T1000 (cell line): ENCODE measurements around the gene CLEC4D.
"Not testable (repeated sequence)": the region's sequence is repeated elsewhere in the genome, so short reads cannot be mapped to it uniquely, and the experiment has no call there.

Source experiments
- DNase-seq: peaks from one replicate; lab custom pipeline; 2025; ENCODE audit warnings: mixed read lengths; lab: John Stamatoyannopoulos, UW

Gene CLEC4D

DNA sequence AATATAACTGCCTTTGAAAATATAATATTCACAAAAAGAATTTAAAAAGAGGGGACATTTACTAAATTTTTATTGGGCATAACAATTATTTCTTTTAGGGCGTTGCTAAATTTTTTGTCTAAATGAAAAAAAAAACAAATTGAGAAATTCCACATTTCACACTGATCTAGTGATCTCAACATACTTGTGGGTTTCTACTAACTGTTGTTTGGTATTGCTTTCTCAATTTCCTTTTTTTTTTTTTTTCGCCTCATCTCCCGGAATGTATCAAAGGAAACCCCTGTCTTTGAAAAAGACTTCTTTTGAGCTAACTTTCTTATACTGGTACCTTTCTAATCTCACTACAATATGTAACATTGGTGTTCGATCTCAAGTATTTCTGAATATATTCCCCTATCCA is at the start of gene CLEC4D:
CLEC4D (plus strand) TSS at position 248 of the 400 bp plus-strand sequence. CDS start 230 bp downstream, outside the sequence.
- no peak for DNase-seq

DNA sequence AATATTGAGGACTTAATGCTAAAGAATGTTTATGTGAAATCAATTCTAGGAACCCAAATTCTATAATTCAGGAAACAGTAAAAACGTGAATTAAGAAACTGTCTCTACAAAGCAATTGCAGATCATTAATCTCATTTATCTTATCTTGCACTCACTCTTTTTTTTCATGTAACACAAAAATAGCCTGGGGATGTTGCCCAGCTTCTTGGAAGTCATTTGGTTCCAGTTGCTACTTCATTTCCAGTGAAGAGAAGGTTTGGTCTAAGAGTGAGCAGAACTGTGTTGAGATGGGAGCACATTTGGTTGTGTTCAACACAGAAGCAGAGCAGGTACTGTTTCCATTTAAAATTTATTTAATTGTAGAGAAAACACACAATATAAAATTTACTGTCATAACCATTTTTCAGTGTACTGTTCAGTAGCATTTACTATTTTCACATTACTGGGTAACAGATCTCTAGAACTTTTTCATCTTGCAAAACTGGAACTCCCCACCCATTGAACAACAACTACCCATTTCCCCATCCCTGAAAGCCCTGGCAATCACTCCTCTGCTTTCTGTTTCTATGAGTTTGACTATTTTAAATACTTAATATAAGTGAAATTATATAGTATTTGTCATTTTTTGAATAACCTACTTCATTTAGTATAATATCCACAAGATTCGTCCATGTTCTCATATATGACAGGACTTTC is 47.9 kb upstream of the CLEC4D start:
- no peak for DNase-seq

DNA sequence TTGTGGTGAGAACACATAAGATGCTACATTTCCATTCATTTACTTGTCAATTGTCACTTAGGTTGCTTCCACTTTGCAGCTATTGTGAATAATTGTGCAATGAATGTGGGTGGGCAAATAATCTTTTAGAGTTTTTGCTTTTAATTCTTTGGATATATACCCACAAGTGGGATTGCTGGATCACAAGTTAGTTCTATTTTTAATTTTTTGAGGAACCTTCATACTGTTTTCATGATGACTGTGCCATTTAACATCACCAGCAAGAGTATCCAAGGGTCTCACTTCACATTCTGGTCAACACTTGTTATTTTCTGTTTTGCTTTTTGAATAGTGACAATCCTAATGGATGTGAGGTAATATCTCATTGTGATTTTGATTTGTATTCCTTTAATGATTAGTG is 47.1 kb upstream of the CLEC4D start:
- no peak for DNase-seq

DNA sequence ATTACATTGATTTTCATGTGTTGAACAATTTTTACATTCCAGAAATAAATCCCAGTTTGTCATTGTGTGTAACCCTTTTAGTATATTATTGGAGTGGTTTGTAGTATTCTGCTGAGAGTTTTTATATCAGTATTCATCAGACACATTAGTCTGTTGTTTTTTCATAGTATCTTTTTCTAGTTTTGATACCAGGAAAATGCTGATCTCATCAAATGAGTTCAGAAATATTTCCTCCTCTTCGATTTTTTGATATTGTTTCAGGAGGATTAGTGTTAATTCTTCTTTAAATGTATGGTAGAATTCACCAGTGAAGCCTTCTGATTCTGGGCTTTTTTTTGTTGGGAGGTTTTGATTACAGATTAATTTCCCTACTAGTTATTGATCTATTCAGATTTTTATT is 42.2 kb upstream of the CLEC4D start:
- DNase-seq: no peak

DNA sequence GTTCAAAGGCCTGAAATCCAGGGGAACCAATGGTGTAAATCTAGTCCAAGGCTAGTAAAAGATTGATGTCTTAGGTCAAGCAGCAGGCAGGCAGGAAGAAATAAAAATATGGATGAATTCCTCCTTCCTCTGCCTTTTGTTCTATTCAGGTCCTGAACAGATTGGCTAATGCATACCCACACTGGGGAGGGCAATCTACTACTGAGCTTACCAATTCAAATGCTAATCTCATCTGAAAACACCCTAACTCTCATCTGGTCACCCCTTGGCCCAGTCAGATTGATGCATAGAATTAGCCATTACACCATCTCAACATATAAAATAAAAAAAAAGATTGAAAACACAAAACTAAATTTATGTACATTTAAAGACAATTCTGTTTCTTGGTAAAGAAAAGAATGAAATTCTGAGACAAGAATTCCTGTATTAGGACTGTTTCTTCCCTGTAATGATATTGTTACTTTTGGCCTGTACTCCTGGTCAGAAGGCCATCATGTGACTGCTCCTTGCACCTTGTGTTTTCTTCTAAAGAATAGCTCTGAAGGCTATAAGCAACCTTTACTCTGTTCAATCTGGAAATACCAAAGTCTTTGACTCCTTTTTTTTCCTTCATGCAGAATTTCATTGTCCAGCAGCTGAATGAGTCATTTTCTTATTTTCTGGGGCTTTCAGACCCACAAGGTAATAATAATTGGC is 37.6 kb upstream of the CLEC4D start:
- no peak for DNase-seq

DNA sequence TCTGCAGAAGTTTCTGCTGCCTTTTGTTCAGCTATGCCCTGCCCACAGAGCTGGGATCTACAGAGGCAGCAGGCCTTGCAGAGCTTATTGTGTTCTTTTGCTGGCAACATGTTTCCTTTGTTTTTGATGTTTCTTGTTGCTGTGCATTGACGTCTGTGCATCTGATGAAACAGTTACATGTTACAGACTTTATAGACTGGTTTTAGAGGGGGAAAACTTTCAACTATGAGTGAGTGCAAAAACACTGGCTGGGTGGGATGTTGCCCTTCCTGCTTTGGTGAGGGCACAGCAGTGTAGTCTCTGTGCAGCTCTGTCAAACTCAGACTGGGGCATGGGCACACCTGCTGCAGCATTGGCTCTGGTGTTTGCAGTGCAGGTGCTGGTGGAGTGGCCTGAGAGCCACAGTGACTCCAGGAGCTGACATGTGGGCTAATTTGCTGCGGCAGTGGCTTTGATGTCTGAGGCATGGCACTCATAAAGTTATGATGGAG is 30.7 kb upstream of the CLEC4D start:
- DNase-seq: no peak

DNA sequence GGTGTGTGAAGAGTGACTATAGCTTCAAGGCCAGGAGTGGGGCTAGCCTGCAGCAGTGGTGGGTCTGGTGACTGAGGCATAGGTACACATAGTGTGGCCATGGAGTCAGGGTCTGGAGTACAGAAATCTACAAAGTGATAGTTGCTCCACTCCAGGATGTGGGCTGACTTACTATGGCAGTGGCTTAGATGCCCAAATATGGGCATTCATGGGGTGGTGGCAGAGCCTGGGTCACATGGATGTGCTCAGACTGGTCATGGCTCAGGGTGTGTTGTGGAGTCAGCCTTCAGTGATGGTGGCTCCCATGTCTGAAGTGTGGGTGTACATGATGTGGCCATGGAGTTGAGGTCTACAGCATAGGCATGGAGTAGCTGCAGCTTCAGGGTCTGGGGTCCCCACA is 30.2 kb upstream of the CLEC4D start:
- no peak for DNase-seq

DNA sequence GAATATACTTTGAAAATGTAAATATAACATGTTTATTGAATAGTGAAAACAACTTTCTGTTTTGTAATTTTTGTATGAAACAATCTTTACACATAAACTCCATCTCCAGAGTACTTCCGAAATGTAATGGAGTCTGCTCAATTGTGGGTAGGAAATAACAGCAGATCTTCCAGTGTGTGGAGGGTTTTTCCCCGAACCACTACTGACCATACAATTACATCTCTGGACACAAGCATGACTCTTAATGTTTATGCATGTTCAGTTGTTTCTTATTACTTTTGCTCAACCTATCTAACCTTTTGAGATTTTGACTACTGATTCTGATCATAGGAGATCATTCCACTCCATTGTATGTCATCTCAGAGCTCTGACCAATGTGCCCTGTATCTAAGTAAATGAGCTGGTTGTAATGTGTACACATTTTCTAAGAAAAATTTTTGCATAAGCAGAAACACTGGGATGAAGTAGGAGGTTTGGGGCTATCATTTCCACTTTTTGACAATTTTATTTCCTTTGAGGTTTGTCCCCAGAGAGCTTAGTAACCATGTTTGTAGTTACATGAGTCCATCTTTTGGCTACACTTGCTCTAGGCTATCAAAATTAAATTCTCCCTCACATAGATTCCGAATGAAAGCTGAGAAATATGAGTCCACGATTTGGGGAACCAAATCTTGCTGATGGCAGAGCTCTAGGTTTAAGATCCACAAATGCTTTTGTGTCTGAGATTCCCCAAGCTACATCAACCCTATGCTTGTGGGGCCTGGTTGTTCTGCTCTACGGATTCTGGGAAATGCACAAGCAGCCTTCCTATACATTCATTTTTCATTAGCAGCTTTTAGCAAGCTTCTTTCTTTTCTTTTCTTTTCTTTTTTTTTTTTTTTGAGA is 21.4 kb upstream of the CLEC4D start:
- no peak for DNase-seq

DNA sequence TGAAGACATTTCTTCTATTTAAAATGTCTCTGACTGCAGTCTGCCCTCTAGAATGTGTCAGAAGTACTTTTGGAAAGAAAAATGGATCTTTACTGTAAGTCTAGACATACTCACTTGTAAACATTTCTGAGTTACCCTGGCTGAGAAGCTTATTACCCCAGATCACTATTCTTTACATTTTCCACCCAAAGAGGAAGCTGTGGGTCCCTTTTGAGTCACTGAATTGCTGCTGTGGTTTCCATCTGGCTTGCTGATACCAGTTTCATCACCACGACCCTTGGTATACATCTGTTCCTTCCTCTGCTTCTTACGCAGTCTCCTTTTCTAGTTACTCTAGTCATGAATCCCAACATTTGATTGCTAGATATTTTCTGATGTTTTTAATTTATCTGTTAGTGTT is 20.2 kb upstream of the CLEC4D start:
- DNase-seq: no peak

DNA sequence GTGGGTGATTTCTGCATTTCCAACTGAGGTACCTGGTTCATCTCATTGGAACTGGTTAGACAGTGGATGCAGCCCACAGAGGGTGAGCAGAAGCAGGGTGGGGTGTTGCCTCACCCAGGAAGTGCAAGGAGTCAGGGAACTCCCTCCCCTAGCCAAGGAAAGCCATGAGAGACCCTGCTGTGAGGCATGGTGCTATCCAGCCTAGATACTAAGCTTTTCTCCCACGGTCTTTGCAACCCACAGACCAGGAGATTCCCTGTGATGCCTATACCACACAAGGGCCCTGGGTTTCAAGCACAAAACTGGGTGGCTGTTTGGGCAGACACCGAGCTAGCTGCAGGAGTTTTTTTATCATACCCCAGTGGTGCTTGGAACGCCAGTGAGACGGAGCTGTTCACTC is 17.6 kb upstream of the CLEC4D start:
- DNase-seq: not testable (repeated sequence)

DNA sequence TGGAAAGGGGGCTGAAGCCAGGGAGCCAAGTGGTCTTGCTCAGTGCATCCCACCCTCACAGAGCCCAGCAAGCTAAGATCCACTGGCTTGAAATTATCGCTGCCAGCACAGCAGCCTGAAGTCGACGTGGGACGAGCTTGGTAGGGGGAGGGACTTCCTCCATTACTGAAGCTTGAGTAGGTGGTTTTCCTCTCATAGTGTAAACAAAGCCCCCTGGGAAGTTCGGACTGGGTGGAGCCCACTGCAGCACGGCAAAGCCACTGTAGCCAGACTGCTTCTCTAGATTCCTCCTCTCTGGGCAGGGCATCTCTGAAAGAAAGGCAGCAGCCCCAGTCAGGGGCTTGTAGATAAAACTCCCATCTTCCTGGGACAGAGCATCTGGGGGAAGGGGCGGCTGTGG is 17.2 kb upstream of the CLEC4D start:
- not testable (repeated sequence) for DNase-seq

DNA sequence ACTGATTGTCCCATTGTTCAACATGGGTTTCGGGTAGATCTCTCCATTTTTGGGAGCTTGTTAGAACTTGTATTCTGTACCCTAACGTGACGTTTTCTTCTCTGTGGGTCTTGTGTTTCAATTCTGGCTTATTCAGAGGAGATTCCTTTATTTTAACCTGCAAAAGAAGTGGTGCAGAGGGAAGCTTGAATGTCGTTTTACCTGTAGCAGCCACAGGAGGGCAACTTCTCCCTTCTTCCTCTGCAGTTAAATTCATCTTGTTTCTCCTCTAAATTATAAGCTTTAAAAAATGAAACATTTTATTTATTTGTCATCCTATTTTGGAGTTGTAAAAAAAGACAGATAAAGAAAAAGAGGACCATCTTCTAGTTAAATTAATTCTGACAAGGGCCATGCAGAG is 13.7 kb upstream of the CLEC4D start:
- DNase-seq: no peak

DNA sequence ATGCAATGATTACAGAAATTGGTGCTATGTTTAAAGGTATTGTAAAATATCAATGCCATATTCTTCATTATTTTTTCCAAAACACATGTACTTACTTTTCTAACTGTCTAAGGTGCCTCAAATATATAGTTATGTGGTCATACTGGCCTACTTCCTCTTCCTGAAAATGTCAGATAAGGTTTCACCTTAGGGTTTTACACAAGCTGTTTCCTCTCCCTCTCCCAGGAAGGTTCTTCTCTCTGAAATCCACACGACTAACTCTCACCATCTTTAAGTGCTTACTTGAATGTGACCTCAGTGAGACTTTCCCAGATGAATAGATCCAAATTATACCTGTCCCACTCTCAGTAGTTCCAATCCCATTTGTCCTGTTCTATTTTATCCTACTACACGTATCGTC is 11.6 kb upstream of the CLEC4D start:
- no peak for DNase-seq

DNA sequence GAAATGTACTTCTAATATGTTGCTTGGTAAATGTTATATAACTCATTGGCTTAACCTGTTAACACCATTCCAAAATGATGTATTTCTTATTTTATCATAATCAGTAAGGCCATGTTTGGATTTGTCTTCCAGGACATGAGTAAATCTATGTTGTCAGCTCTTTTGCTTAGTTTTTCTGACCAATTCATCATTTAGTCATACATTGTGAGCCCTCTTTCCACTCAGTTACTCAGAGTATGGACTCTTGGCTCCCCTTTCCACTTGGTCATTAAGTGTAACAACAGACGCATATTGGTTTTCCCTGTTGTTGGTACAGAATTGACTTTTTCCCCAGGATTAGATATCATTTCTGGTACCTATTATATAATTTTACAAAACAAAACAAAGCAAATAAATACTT is 9.0 kb upstream of the CLEC4D start:
- DNase-seq: no peak

DNA sequence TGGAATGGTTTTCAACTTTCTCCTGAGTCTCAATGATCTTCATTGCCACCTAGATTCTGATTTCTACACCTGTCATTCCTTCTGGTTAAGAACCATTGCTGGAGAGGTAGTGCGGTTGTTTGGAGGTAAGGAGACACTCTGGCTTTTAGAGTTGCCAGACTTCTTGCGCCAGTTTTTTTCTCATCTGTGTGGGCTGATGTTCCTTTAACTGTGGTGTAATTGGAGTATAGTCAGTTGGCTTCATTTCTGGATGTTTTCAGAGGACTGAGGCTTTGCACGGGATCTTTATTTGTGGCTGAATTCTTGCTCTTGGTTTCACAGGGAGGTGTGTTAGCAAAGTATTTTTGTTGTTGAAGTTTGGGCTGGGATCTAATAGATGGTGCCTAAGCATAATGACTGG is 5.7 kb upstream of the CLEC4D start:
- DNase-seq: no peak

DNA sequence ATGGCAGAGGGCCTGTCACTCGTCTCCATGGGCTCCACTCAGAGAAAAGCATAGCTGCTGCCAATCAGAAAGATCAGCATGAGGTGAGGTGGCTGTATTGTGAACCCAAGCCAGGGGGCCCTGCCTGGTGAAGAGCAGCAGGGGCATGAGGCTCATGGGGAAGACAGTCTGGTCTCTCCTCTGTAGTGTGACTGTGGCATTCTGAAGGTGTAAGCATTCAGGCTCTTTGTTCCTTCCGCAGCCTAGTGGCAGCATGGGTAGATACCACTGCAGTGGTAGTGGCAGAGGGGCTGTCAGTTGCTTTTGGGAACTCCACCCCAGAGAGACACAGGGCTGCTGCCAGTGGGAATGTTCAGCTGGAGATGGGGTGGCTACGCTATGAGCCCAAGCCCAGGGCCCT is 5.1 kb upstream of the CLEC4D start:
- no peak for DNase-seq

DNA sequence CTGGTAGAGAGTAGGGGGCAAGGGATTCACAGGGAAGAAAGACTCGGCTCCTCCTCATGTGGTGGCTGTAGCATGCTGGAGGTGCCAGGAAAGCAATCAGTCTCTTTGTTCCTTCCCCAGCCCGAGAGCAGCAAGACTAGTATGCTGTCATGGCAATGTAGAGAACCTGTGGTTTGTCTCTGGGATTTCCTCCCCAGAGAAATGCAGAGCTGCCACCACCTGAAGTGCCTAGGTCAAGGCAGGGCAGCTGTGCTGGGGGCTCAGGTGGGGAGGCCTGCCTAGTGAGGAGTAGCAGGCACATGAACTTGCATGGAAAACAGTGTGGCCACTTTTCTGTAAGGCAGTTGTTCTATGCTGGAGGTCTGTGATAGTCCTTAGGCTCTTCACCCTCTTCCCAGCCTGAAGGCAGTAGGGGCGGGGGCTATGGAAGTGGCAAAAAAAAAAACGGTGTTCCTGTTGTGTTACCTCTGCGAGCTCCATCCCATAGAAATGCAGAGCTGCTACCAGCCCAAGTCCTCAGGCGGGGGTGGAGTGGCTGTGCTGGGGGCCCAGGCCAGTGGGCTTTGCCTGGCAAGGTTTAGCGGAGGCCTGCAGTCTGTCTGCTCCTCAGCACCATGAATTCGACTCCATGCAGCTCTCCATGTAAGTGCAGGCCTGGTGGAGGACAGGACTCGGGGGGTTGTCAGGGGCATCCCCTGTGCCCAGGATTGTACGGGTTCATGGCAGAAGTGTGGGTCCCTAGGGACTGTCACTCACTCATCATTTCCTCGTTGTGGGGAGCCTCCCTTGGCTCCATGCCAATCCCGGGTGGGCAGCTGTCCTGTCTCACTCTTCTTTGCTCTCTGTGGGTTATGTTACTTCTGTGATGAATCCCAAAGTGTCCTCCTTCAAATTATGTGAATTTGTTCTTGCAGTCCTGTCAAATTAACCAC is 4.1 kb upstream of the CLEC4D start:
- DNase-seq: no peak

DNA sequence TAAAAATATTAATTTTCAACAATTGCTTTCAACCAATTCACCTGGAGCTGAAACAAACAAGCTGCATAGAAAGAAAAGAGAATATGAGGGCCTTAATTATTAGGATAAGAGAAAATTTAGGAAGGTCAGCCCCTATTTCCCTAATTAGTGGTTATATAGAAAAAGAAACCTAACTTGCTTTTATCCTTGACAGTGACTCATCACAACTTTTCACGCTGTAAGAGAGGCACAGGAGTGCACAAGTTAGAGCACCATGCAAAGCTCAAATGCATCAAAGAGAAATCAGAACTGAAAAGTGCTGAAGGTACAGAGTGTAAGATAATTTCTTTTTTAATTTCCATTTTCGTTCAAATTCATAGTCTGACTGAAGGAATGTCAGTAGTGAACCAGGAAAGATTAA is 4.7 kb downstream of the CLEC4D start:
- no peak for DNase-seq

DNA sequence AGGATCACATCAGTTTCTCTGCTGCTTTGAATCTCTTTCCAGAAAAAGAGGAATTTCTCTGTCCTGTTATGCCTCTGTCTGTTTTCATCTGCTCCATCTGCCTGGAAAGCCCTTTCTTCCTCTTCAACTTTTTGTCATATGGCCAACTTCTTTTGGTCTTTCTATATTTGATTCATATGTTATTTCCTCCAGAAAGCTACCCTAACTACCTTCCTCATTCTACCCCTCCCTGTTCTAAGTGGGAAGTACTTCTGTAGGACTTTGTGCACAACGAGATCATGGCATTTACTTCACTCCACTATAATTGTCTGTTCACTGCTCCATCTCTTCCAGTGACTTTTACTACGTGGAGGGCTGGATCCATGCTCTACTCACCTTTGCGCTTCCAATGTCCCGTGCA is 5.9 kb downstream of the CLEC4D start:
- no peak for DNase-seq

DNA sequence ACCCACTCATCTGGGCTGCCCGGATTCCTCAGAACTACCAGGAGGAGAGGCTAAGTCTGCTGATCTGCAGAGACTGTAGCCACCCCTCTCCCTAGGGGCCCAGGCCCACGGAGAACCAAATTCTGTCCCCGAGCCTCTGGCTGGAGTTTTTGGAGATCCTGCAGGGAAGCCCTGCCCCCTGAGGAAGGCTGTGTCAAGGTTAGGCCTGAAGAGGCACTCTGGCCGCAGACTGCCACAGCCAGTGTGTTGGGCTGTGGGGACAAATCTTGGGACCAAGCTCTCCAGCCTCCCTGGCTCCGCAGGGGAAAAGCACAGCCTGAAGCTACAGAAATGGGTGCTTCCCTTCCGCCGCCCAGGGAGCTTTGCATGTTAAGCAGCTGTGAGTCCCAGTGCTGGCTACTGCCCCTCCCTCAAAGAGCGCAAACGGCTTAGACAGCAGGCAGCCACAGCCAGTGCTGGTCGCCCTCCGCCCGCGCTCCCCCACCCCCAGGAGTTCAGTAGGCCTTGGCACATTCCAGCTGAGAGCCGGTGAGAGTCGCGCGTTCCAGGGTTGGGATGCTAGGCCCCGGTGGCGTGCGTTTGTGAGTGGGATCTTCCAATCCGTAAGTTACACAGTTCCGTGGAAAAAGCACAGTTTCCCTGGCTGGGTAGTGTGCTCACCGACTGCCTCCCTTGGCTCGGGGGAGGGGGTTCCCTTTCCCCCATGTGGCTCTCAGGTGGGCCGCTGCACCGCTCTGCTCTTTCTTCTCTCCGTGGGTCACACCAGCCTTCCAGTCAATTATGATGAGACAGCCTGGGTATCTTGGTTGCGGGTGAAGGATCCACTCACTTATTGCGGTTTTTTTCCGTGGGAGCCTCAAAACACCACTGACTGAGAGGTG is 14.2 kb downstream of the CLEC4D start:
- DNase-seq: no peak

DNA sequence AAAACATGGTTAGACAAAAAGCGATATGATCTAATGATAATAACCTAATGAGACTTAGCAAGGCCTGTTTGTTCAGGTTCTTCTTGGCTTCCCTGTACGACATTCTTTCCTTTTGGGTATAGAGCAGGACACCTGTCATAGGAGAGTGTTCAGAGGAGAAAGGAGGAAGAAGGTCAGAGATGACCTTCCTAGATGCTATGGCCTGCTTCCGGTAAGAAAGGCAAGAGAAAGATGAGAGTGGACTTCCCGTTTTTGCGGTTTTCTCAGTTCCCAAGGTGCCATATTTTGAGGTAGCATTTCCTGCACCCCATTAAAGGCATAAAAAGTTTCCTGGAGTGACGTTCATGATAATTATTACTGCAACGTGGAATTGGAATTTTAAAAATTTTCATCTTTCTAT is 18.7 kb downstream of the CLEC4D start:
- no peak for DNase-seq
